Skeletal muscle satellite cell (primary cell): Measurements from ENCODE around the gene GRIN2C.

ENCODE experiments used
- H3K27me3 ChIP-seq: 2 replicates; pipeline ENCODE4 v1.7.0; 2013; ENCODE audit warnings: low read length; ENCODE audit not compliant: control insufficient read depth, insufficient read depth
- H3K36me3 ChIP-seq: 2 replicates; pipeline ENCODE4 v1.7.0; 2013; ENCODE audit warnings: mild to moderate bottlenecking, control low read depth, low read length; ENCODE audit not compliant: insufficient read depth
- H3K4me1 ChIP-seq: 2 replicates; pipeline ENCODE4 v1.7.0; 2013; ENCODE audit warnings: low read length; ENCODE audit not compliant: control insufficient read depth, insufficient read depth
- H3K4me2 ChIP-seq: 2 replicates; pipeline ENCODE4 v1.7.0; 2013; ENCODE audit warnings: mild to moderate bottlenecking, low read length
- H3K4me3 ChIP-seq: 2 replicates; pipeline ENCODE4 v1.7.0; 2013; ENCODE audit warnings: low read length
- H3K9ac ChIP-seq: 2 replicates; pipeline ENCODE4 v1.7.0; 2013; ENCODE audit warnings: mild to moderate bottlenecking, low read depth, low read length, moderate library complexity
- H3K9me3 ChIP-seq: replicated peaks from 2 replicates; pipeline ENCODE4 v1.7.0; 2013; ENCODE audit warnings: mild to moderate bottlenecking, control low read depth, low read length

The GRIN2C gene

GRCh38 chr17:74861662-74862107 is 2.0 kb upstream of the GRIN2C start:
- H3K4me3 ChIP-seq: no peak overlapping the region
- H3K4me2 ChIP-seq: peak overlapping the region; percentile 20
- H3K36me3 ChIP-seq: peaks cover 5% of the 10 kb centered on the region
- H3K27me3 ChIP-seq: peaks cover 45% of the 10 kb centered on the region
- H3K9me3 ChIP-seq: no peaks in the 10 kb centered on the region
- H3K4me1 ChIP-seq: peaks cover 11% of the 10 kb centered on the region
- no peak overlapping the region for H3K9ac ChIP-seq

DNA sequence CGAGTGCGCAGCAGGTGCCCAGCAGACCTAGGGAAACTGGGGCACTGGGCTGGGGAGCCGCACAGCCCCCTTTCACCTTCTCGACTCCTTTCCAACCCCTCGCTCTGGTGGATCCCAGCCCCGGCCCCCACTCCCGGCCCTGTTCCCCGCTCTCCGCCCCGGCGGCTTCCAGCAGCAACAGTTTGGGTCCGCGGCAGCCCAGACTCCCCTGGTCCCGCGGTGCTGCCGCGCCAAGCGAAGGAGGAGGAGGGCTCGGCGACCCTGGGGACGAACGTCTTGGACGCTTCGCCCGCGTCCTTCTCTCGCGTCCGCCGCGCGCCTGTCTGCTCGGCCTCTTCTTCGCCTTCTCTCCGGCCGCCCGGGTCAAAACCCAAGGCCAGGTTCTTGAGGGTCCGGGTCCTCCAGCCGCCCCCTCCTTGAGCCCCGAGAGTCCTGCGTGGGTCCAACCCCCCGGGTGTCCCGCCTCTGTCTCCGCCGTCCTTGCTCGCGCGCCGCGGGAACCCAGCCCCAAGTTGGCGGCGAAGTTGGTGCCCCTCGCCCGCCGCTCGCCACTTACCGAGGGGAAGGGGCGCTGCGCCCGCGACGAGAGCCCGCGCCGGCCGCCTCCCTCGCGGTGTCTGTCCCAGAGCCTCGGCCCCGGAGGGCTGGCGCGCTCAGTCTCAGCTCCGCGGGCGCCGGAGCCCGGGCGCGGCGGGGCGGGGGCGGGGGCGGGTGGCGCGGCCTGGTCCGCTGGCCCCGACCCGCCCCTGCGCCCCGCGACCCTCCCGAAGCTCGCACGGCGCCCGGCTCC is 1.4 kb upstream of the GRIN2C start:
- H3K9ac ChIP-seq: no peak overlapping the region
- no peak overlapping the region for H3K4me3 ChIP-seq
- H3K4me1 ChIP-seq: peaks cover 11% of the 10 kb centered on the region
- H3K4me2 ChIP-seq: peak overlapping the region; percentile 63
- no peaks in the 10 kb centered on the region for H3K9me3 ChIP-seq
- peaks cover 5% of the 10 kb centered on the region for H3K36me3 ChIP-seq
- peaks cover 48% of the 10 kb centered on the region for H3K27me3 ChIP-seq

GRCh38 chr17:74860229-74860871 is 665 bp upstream of the GRIN2C start:
- no peaks in the 10 kb centered on the region for H3K9me3 ChIP-seq
- H3K4me3 ChIP-seq: no peak overlapping the region
- peaks cover 11% of the 10 kb centered on the region for H3K4me1 ChIP-seq
- H3K9ac ChIP-seq: no peak overlapping the region
- peaks cover 5% of the 10 kb centered on the region for H3K36me3 ChIP-seq
- peaks cover 55% of the 10 kb centered on the region for H3K27me3 ChIP-seq
- peak overlapping the region; percentile 63 for H3K4me2 ChIP-seq

- Histone ChIP-seq H3K36me3 (peaks cover 3% of the 10 kb centered on the region), H3K27me3 (peaks cover 69% of the 10 kb centered on the region), H3K4me1 (peaks cover 11% of the 10 kb centered on the region), H3K9me3 (no peaks in the 10 kb centered on the region), H3K4me2 (no peak overlapping the region), H3K9ac (no peak overlapping the region), H3K4me3 (no peak overlapping the region)
These were observed 820 bp downstream of the GRIN2C start for GRCh38 chr17:74858672-74859458.

DNA sequence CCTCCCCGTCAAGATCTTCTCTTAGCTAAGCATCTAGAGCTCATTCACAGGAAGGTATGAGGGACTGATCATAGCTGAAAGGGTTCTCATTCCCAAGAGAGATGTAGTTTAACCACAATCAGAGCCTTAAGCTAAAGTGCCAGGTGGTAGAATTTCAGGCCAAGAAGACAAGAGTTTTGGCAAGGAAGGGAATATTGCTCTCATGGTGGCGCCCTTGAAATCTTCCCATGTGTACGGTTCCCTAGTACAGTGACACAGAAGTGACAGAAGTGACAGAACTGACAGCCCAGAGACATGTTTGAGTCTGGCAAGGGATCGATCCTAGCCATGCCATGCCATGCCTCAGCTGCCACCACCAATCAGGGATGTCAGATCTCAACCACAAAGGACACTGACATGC is 2.5 kb downstream of the GRIN2C start:
- peaks cover 81% of the 10 kb centered on the region for H3K27me3 ChIP-seq

GRCh38 chr17:74856112-74856511 is 3.6 kb downstream of the GRIN2C start:
- H3K36me3 ChIP-seq: no peaks in the 10 kb centered on the region
- H3K4me1 ChIP-seq: peaks cover 6% of the 10 kb centered on the region
- H3K27me3 ChIP-seq: peaks cover 87% of the 10 kb centered on the region
- H3K4me2 ChIP-seq: no peak overlapping the region
- H3K4me3 ChIP-seq: no peak overlapping the region
- no peak overlapping the region for H3K9ac ChIP-seq
- H3K9me3 ChIP-seq: no peaks in the 10 kb centered on the region

More for the DNA sequence above, 2.5 kb downstream of the GRIN2C start:
- H3K4me1 ChIP-seq: peaks cover 11% of the 10 kb centered on the region
- H3K4me2 ChIP-seq: no peak overlapping the region
- no peaks in the 10 kb centered on the region for H3K36me3 ChIP-seq
- H3K9ac ChIP-seq: no peak overlapping the region
- no peak overlapping the region for H3K4me3 ChIP-seq
- H3K9me3 ChIP-seq: no peaks in the 10 kb centered on the region

DNA sequence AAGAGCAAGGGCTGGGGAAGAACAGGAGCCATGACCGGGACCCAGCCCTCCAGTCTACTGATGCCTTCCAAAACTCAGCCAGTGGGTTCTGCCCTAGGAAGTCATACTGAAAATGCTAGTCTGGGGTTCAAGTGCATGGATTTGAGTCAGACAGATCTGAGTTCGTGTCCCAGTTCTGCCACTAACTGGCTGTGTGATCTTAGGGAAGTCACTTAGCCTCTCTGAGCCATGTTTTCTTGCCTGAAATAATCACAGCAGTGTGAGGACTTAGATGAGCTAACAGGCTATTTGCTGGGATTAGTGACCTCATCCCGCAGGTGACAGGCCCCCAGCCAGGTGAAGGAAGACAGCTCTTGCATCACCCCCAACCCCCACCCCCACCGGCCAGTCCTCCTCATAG is 4.4 kb downstream of the GRIN2C start:
- no peaks in the 10 kb centered on the region for H3K4me1 ChIP-seq
- no peak overlapping the region for H3K4me3 ChIP-seq
- no peak overlapping the region for H3K9ac ChIP-seq
- no peak overlapping the region for H3K4me2 ChIP-seq
- H3K9me3 ChIP-seq: no peaks in the 10 kb centered on the region
- no peaks in the 10 kb centered on the region for H3K36me3 ChIP-seq
- peaks cover 86% of the 10 kb centered on the region for H3K27me3 ChIP-seq

- no peak overlapping the region for H3K4me3 ChIP-seq
- H3K4me1 ChIP-seq: no peaks in the 10 kb centered on the region
- H3K4me2 ChIP-seq: no peak overlapping the region
- no peak overlapping the region for H3K9ac ChIP-seq
- H3K27me3 ChIP-seq: peaks cover 82% of the 10 kb centered on the region
- no peaks in the 10 kb centered on the region for H3K9me3 ChIP-seq
- no peaks in the 10 kb centered on the region for H3K36me3 ChIP-seq
These were observed 4.9 kb downstream of the GRIN2C start for GRCh38 chr17:74854792-74855191.

GRCh38 chr17:74853669-74854068 is 6.0 kb downstream of the GRIN2C start:
- no peak overlapping the region for H3K4me2 ChIP-seq
- no peak overlapping the region for H3K4me3 ChIP-seq
- no peak overlapping the region for H3K9ac ChIP-seq
- no peaks in the 10 kb centered on the region for H3K9me3 ChIP-seq
- H3K36me3 ChIP-seq: no peaks in the 10 kb centered on the region
- H3K4me1 ChIP-seq: no peaks in the 10 kb centered on the region
- H3K27me3 ChIP-seq: peaks cover 74% of the 10 kb centered on the region

DNA sequence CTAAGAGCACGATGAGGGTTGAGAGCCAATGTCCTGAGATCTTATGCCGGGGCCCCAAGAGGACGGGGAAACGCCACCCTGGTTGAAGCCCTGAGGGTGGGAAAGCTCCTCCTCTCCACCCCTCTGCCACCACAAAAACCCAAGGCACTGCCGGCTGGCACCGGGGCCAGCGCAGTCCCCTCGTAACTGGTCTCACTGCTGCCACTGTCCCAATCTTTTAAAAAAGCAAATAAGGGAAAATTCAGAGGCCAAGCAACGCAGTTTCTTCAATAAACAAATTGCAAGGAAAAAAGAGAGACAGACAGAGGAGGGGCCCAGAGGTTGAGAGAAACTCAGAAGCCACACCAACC is 6.7 kb downstream of the GRIN2C start:
- Histone ChIP-seq H3K27me3 (peaks cover 71% of the 10 kb centered on the region), H3K4me1 (no peaks in the 10 kb centered on the region), H3K4me2 (no peak overlapping the region), H3K36me3 (no peaks in the 10 kb centered on the region), H3K9ac (no peak overlapping the region), H3K4me3 (no peak overlapping the region), H3K9me3 (no peaks in the 10 kb centered on the region)

DNA sequence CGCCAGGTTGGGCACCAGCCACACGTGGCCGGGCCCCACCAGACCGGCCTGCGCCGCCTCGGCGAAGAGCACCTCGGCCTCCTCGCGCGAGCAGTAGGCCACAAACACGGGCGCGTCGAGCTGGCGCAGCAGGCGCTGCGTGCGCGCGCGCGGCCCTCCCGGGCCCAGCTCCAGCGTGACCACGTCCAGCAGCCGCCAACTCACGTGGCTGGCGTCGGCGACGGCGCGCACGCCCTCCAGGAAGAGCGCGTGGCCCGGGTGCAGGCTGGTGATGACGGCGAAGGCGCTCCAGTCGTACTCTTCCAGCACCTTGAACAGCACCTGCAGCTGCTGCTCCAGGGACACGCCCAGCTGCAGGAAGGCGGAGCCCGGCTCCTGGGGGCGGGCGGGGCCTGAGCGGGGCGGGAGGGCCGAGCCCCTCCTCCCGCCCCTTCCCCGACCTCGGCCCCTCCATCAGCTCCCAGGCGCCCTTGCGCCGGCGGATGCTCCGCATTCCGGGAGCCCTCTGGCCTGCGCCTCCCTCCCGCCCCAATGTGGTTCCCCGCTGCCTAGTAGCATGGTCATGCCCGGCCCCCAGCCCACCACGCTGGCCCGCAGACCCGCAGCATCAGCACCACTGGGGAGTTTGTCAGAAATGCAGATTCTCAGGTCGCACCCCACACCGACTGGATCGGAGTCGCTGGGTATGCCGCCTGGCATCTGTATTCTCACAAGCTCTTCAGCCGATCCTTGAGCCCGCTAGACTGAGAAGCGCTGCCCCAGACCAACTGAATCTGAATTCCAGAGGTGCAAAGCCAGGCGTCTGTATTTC is 7.2 kb downstream of the GRIN2C start:
- Histone ChIP-seq H3K4me2 (no peak overlapping the region), H3K9ac (no peak overlapping the region), H3K36me3 (no peaks in the 10 kb centered on the region), H3K4me3 (no peak overlapping the region), H3K4me1 (no peaks in the 10 kb centered on the region), H3K27me3 (peaks cover 65% of the 10 kb centered on the region), H3K9me3 (no peaks in the 10 kb centered on the region)
